Upper lobe of left lung (tissue), 4 donors: Measurements from ENCODE around the gene AFF1.

Experiments
- POLR2A ChIP-seq, 4 donors: fragments of 450-650 bp; IDR thresholded peaks; one replicate each; pipeline ENCODE4 v1.5.1; 2016 to 2017; ENCODE audit warnings: antibody characterized with exemption in 4 of 4, mild to moderate bottlenecking in 2 of 4
- TF ChIP-seq, protein P1 (sequence below), 6 experiments: fragments of 450-650 bp in 4 of 6; fragments of 200-600 bp in 2 of 6; sonication (generic) in 2 of 6; IDR thresholded peaks; one replicate each; pipeline ENCODE4 v1.5.1; 2016 to 2019; ENCODE audit warnings: antibody characterized with exemption in 6 of 6

GRCh38 chr4:87042986-87043820 is 108.4 kb downstream of the AFF1 start:
- TF ChIP-seq, protein P1, sequence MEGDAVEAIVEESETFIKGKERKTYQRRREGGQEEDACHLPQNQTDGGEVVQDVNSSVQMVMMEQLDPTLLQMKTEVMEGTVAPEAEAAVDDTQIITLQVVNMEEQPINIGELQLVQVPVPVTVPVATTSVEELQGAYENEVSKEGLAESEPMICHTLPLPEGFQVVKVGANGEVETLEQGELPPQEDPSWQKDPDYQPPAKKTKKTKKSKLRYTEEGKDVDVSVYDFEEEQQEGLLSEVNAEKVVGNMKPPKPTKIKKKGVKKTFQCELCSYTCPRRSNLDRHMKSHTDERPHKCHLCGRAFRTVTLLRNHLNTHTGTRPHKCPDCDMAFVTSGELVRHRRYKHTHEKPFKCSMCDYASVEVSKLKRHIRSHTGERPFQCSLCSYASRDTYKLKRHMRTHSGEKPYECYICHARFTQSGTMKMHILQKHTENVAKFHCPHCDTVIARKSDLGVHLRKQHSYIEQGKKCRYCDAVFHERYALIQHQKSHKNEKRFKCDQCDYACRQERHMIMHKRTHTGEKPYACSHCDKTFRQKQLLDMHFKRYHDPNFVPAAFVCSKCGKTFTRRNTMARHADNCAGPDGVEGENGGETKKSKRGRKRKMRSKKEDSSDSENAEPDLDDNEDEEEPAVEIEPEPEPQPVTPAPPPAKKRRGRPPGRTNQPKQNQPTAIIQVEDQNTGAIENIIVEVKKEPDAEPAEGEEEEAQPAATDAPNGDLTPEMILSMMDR (IDR thresholded peaks at IDR 0.05) = no peak
- TF ChIP-seq POLR2A (IDR thresholded peaks at IDR 0.05) = no peak
